Activated naive CD4-positive, alpha-beta T cell treated with anti-CD3 and anti-CD28 coated beads for 36 hours (primary cell): ENCODE measurements around the gene MTCL1. TPM values are rescaled to one million over a fixed set of nuclear protein-coding genes. Genes with fewer than 3 reads are reported as not detected.

Experiments used
- CTCF ChIA-PET: fragments of 350-600 bp; sonication (Branson Sonifier 250); formaldehyde crosslinking; loops from one replicate; lab custom pipeline; 2021; ENCODE audit warnings: antibody characterized with exemption; lab: Charles Lee
- DNase-seq: peaks from one replicate; pipeline ENCODE4 v3.0.0-alpha.2; 2020
- H3K27ac Mint-ChIP-seq: one replicate; pipeline ENCODE4 v1.8.0; 2021; ENCODE audit warnings: mild to moderate bottlenecking, mixed read lengths
- H3K27me3 Mint-ChIP-seq: one replicate; pipeline ENCODE4 v1.8.0; 2021; ENCODE audit warnings: low read depth, mixed read lengths
- H3K36me3 Mint-ChIP-seq: one replicate; pipeline ENCODE4 v1.8.0; 2021; ENCODE audit warnings: low read depth, mixed read lengths
- H3K4me1 Mint-ChIP-seq: one replicate; pipeline ENCODE4 v1.8.0; 2021; ENCODE audit warnings: low read depth, mixed read lengths
- H3K4me3 Mint-ChIP-seq: one replicate; pipeline ENCODE4 v1.8.0; 2021; ENCODE audit warnings: mild to moderate bottlenecking, moderate library complexity, mixed read lengths
- H3K9me3 Mint-ChIP-seq: one replicate; pipeline ENCODE4 v1.8.0; 2021; ENCODE audit warnings: mixed read lengths
- intact Hi-C: fragments of 100-400 bp; cut with micrococcal nuclease; formaldehyde crosslinking; loops from one replicate; pipeline ENCODE4 v1.15.1; 2023
- total RNA-seq, 2 experiments: library from RNA; stranded (reverse); gene quantifications; one replicate each; pipeline ENCODE4 v1.2.3, GENCODE V29; 2021

MTCL1 gene
- total RNA-seq, 2 experiments from 2014 or later, result 0.15 to 0.31 TPM

GRCh38 chr18:8803063-8803795 lies 97.9 kb downstream of the MTCL1 start:
- Mint-ChIP-seq H3K9me3 (no peaks in the 10 kb centered on the region), H3K27me3 (no peaks in the 10 kb centered on the region), H3K27ac (no peak overlapping the region), H3K36me3 (no peaks in the 10 kb centered on the region), H3K4me3 (no peak overlapping the region), H3K4me1 (peaks cover 10% of the 10 kb centered on the region)
- intact Hi-C loops, result no loop called here
- CTCF ChIA-PET, result interaction anchor here (0.6 to 1.2 kb wide), 2 partner anchors 16 to 185 kb away, joined by 4 to 5 read pairs; no protein-coding TSS in a partner anchor
- DNase-seq, result no peak

- Mint-ChIP-seq H3K36me3 (no peaks in the 10 kb centered on the region), H3K27me3 (no peaks in the 10 kb centered on the region), H3K4me3 (no peak overlapping the region), H3K27ac (no peak overlapping the region), H3K9me3 (no peaks in the 10 kb centered on the region), H3K4me1 (peaks cover 10% of the 10 kb centered on the region)
- CTCF ChIA-PET, result interaction anchor here (0.6 to 1.2 kb wide), 2 partner anchors 16 to 184 kb away, joined by 4 to 5 read pairs; no protein-coding TSS in a partner anchor
- intact Hi-C loops, result no loop called here
- no peak for DNase-seq
Observed at GRCh38 chr18:8803957-8804356, 98.6 kb downstream of the MTCL1 start.

- CTCF ChIA-PET, result interaction anchor here (0.6 kb wide), 1 partner anchor 250 kb away, joined by 8 read pairs; no protein-coding TSS in a partner anchor
- H3K4me1 Mint-ChIP-seq, result peaks cover 10% of the 10 kb centered on the region
- intact Hi-C loops, result no loop called here
Observed at GRCh38 chr18:8805552-8805951, 100.2 kb downstream of the MTCL1 start.

GRCh38 chr18:8806100-8806797 lies 100.9 kb downstream of the MTCL1 start:
- intact Hi-C loops, result no loop called here
- H3K4me1 Mint-ChIP-seq, result peaks cover 12% of the 10 kb centered on the region
- CTCF ChIA-PET, result no interaction called here
- no peaks in the 10 kb centered on the region for H3K36me3 Mint-ChIP-seq
- H3K27ac Mint-ChIP-seq, result no peak overlapping the region
- no peak for DNase-seq
- no peaks in the 10 kb centered on the region for H3K9me3 Mint-ChIP-seq
- H3K27me3 Mint-ChIP-seq, result no peaks in the 10 kb centered on the region
- H3K4me3 Mint-ChIP-seq, result no peak overlapping the region

More at GRCh38 chr18:8805552-8805951, 100.2 kb downstream of the MTCL1 start:
- H3K9me3 Mint-ChIP-seq, result no peaks in the 10 kb centered on the region
- DNase-seq, result no peak
- no peak overlapping the region for H3K4me3 Mint-ChIP-seq
- no peak overlapping the region for H3K27ac Mint-ChIP-seq
- H3K36me3 Mint-ChIP-seq, result no peaks in the 10 kb centered on the region
- no peaks in the 10 kb centered on the region for H3K27me3 Mint-ChIP-seq

- Mint-ChIP-seq H3K27me3 (no peaks in the 10 kb centered on the region), H3K4me1 (peaks cover 12% of the 10 kb centered on the region), H3K36me3 (no peaks in the 10 kb centered on the region), H3K4me3 (no peak overlapping the region), H3K27ac (no peak overlapping the region), H3K9me3 (no peaks in the 10 kb centered on the region)
- CTCF ChIA-PET, result interaction anchor here (1.3 kb wide), 1 partner anchor 181 kb away, joined by 5 read pairs; no protein-coding TSS in a partner anchor
- intact Hi-C loops, result no loop called here
- DNase-seq, result no peak
Observed at GRCh38 chr18:8806798-8807487, 101.6 kb downstream of the MTCL1 start.

- H3K27me3 Mint-ChIP-seq, result no peaks in the 10 kb centered on the region
- H3K4me1 Mint-ChIP-seq, result peaks cover 12% of the 10 kb centered on the region
- peak; percentile 17 for DNase-seq
- no peaks in the 10 kb centered on the region for H3K36me3 Mint-ChIP-seq
- H3K9me3 Mint-ChIP-seq, result no peaks in the 10 kb centered on the region
- no peak overlapping the region for H3K27ac Mint-ChIP-seq
- CTCF ChIA-PET, result interaction anchor here (1.3 kb wide), 1 partner anchor 181 kb away, joined by 5 read pairs; no protein-coding TSS in a partner anchor
- intact Hi-C loops, result no loop called here
- H3K4me3 Mint-ChIP-seq, result no peak overlapping the region
Observed at GRCh38 chr18:8807488-8807805, 102.1 kb downstream of the MTCL1 start.

- Mint-ChIP-seq H3K27me3 (no peaks in the 10 kb centered on the region), H3K4me3 (no peak overlapping the region), H3K4me1 (peaks cover 12% of the 10 kb centered on the region), H3K9me3 (no peaks in the 10 kb centered on the region), H3K36me3 (no peaks in the 10 kb centered on the region), H3K27ac (no peak overlapping the region)
- intact Hi-C loops, result no loop called here
- no peak for DNase-seq
- CTCF ChIA-PET, result interaction anchor here (1.3 kb wide), 1 partner anchor 180 kb away, joined by 5 read pairs; no protein-coding TSS in a partner anchor
Observed at GRCh38 chr18:8808001-8808400, 102.6 kb downstream of the MTCL1 start.

GRCh38 chr18:8809514-8809913 lies 104.2 kb downstream of the MTCL1 start:
- Mint-ChIP-seq H3K4me3 (no peak overlapping the region), H3K9me3 (no peaks in the 10 kb centered on the region), H3K4me1 (peaks cover 12% of the 10 kb centered on the region), H3K27ac (no peak overlapping the region), H3K27me3 (no peaks in the 10 kb centered on the region), H3K36me3 (no peaks in the 10 kb centered on the region)
- no peak for DNase-seq
- CTCF ChIA-PET, result no interaction called here
- intact Hi-C loops, result no loop called here

GRCh38 chr18:8810157-8810556 lies 104.8 kb downstream of the MTCL1 start:
- Mint-ChIP-seq H3K36me3 (no peaks in the 10 kb centered on the region), H3K9me3 (no peaks in the 10 kb centered on the region), H3K4me1 (peaks cover 12% of the 10 kb centered on the region), H3K27ac (no peak overlapping the region), H3K4me3 (no peak overlapping the region), H3K27me3 (no peaks in the 10 kb centered on the region)
- CTCF ChIA-PET, result no interaction called here
- no peak for DNase-seq
- intact Hi-C loops, result no loop called here

GRCh38 chr18:8811115-8811514 lies 105.8 kb downstream of the MTCL1 start:
- DNase-seq, result no peak
- H3K27ac Mint-ChIP-seq, result no peak overlapping the region
- intact Hi-C loops, result no loop called here
- H3K4me3 Mint-ChIP-seq, result no peak overlapping the region
- CTCF ChIA-PET, result no interaction called here
- no peaks in the 10 kb centered on the region for H3K9me3 Mint-ChIP-seq
- H3K27me3 Mint-ChIP-seq, result no peaks in the 10 kb centered on the region
- H3K4me1 Mint-ChIP-seq, result peaks cover 12% of the 10 kb centered on the region
- no peaks in the 10 kb centered on the region for H3K36me3 Mint-ChIP-seq

- peaks cover 5% of the 10 kb centered on the region for H3K4me1 Mint-ChIP-seq
- CTCF ChIA-PET, result interaction anchor here (0.5 kb wide), 1 partner anchor 972 kb away, joined by 3 read pairs; no protein-coding TSS in a partner anchor
- no peak for DNase-seq
- no peaks in the 10 kb centered on the region for H3K9me3 Mint-ChIP-seq
- no peaks in the 10 kb centered on the region for H3K36me3 Mint-ChIP-seq
- H3K27me3 Mint-ChIP-seq, result no peaks in the 10 kb centered on the region
- no peak overlapping the region for H3K27ac Mint-ChIP-seq
- intact Hi-C loops, result no loop called here
- H3K4me3 Mint-ChIP-seq, result no peak overlapping the region
Observed at GRCh38 chr18:8812631-8813030, 107.3 kb downstream of the MTCL1 start.

- Mint-ChIP-seq H3K36me3 (no peaks in the 10 kb centered on the region), H3K27me3 (no peaks in the 10 kb centered on the region), H3K4me3 (no peak overlapping the region), H3K4me1 (peaks cover 2% of the 10 kb centered on the region), H3K27ac (no peak overlapping the region), H3K9me3 (no peaks in the 10 kb centered on the region)
- DNase-seq, result no peak
- intact Hi-C loops, result no loop called here
- CTCF ChIA-PET, result no interaction called here
Observed at GRCh38 chr18:8813611-8814010, 108.3 kb downstream of the MTCL1 start.
